Thoracic aorta (tissue), 2 donors: ENCODE measurements around the gene ARHGEF26. TPM values are rescaled to one million over a fixed set of nuclear protein-coding genes. Genes with fewer than 3 reads are reported as not detected.

ENCODE experiments used
- ATAC-seq: fragments of 150-250 bp; one replicate; pipeline ENCODE4 v1.8.0; 2017; ENCODE audit warnings: low read depth; ENCODE audit not compliant: insufficient number of reproducible peaks, low FRiP score
- DNase-seq: peaks from one replicate; pipeline ENCODE4 v3.0.0-alpha.2; 2020; ENCODE audit warnings: low spot score
- H3K27ac ChIP-seq, 2 donors: fragments of 200-600 bp; sonication (generic); 1 replicate in 1 of 2; 2 replicates in 1 of 2; pipeline ENCODE4 v1.5.1; 2016; ENCODE audit warnings: mild to moderate bottlenecking in 2 of 2, moderate library complexity in 2 of 2
- H3K27me3 ChIP-seq: fragments of 200-600 bp; sonication (generic); replicated peaks from 2 replicates; pipeline ENCODE4 v1.6.0; 2016; ENCODE audit warnings: mild to moderate bottlenecking; ENCODE audit not compliant: insufficient read depth
- H3K36me3 ChIP-seq: fragments of 200-600 bp; sonication (generic); one replicate; pipeline ENCODE4 v1.5.1; 2016
- H3K4me1 ChIP-seq, 2 donors: fragments of 200-600 bp; sonication (generic); 1 replicate in 1 of 2; 2 replicates in 1 of 2; pipeline versions ENCODE4 v1.5.1 to v1.6.0; 2016; ENCODE audit warnings: low read depth in 2 of 2, mild to moderate bottlenecking in 1 of 2; ENCODE audit not compliant: control insufficient read depth in 1 of 2
- H3K4me3 ChIP-seq: fragments of 200-600 bp; sonication (generic); 2 replicates; pipeline ENCODE4 v1.5.1; 2016; ENCODE audit warnings: mild to moderate bottlenecking
- H3K9me3 ChIP-seq: fragments of 200-600 bp; sonication (generic); 2 replicates; pipeline ENCODE4 v1.5.1; 2016
- total RNA-seq, 2 donors: library from RNA; depleted of rRNA; stranded (reverse); fragments of >200 nt; gene quantifications; one replicate each; pipeline versions ENCODE4 v1.1.0 to v1.2.3, GENCODE V29; 2016
- TF ChIP-seq, protein P1 (sequence below): fragments of 200-600 bp; sonication (generic); IDR thresholded peaks from one replicate; pipeline ENCODE4 v1.5.1; 2019; ENCODE audit warnings: antibody characterized with exemption

ARHGEF26 gene
- total RNA-seq, 2 donors from 2014 or later, result 88.0 to 96.4 TPM

GRCh38 chr3:154184582-154184981 lies 63.4 kb downstream of the ARHGEF26 start:
- Histone ChIP-seq H3K4me1 (peaks cover 13 to 25% of the 10 kb centered on the region in 2 donors), H3K36me3 (no peaks in the 10 kb centered on the region)
- TF ChIP-seq, protein P1, sequence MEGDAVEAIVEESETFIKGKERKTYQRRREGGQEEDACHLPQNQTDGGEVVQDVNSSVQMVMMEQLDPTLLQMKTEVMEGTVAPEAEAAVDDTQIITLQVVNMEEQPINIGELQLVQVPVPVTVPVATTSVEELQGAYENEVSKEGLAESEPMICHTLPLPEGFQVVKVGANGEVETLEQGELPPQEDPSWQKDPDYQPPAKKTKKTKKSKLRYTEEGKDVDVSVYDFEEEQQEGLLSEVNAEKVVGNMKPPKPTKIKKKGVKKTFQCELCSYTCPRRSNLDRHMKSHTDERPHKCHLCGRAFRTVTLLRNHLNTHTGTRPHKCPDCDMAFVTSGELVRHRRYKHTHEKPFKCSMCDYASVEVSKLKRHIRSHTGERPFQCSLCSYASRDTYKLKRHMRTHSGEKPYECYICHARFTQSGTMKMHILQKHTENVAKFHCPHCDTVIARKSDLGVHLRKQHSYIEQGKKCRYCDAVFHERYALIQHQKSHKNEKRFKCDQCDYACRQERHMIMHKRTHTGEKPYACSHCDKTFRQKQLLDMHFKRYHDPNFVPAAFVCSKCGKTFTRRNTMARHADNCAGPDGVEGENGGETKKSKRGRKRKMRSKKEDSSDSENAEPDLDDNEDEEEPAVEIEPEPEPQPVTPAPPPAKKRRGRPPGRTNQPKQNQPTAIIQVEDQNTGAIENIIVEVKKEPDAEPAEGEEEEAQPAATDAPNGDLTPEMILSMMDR, result no peak

DNA sequence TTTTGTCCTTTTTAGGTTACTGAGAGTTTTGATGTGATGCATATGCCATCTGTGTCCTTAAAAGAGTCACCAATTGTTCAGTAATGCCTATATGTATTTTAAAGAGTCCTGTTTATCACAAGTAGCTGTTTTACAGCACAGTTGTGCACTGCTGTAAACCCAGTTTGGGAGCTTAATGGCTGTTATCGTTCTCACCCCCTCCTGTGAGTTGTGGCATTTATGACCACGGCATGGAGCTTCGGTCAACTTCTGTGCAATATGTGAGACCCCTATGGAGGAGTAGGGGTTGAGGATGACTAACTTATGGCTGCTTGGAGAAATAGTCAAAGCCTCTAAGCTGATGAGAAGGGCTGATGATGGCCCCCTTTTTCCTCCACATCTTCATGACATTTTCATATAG lies 67.2 kb downstream of the ARHGEF26 start:
- Histone ChIP-seq H3K27me3 (no peaks in the 10 kb centered on the region), H3K4me3 (no peak overlapping the region), H3K27ac (no peak overlapping the region), H3K9me3 (no peaks in the 10 kb centered on the region), H3K36me3 (no peaks in the 10 kb centered on the region), H3K4me1 (peaks cover 0 to 3% of the 10 kb centered on the region in 2 donors)
- TF ChIP-seq, protein P1, result no peak
- no peak for ATAC-seq
- no peak for DNase-seq

More at GRCh38 chr3:154184582-154184981, 63.4 kb downstream of the ARHGEF26 start:
- H3K9me3 ChIP-seq, result no peaks in the 10 kb centered on the region
- no peaks in the 10 kb centered on the region for H3K27me3 ChIP-seq
- peak overlapping the region; percentile 61 to 82 for H3K27ac ChIP-seq
- no peak for ATAC-seq
- no peak for DNase-seq
- H3K4me3 ChIP-seq, result no peak overlapping the region

DNA sequence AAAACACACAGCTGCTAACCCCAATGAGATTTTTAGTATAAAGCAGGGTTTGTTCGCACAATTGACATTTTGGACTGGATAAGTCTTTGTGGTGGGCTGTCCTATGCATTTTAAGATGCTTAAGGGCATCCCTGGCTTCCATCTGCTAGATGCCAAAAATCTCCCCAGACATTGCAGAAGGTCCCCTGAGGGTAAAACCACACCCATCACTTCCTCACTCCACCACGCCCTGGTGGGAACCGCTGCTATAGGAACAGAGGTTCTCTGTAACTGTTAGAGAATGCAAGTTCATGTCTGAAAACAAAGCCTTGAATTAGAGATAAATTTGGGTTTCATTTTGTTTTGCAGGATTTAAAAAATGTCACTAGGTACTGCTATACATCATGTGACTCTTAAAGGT lies 67.7 kb downstream of the ARHGEF26 start:
- H3K27me3 ChIP-seq, result no peaks in the 10 kb centered on the region
- H3K27ac ChIP-seq, result no peak overlapping the region
- DNase-seq (no peak), ATAC-seq (no peak)
- H3K36me3 ChIP-seq, result no peaks in the 10 kb centered on the region
- H3K4me3 ChIP-seq, result no peak overlapping the region
- TF ChIP-seq, protein P1, result no peak
- H3K9me3 ChIP-seq, result no peaks in the 10 kb centered on the region
- H3K4me1 ChIP-seq, result peaks cover 0 to 3% of the 10 kb centered on the region in 2 donors

DNA sequence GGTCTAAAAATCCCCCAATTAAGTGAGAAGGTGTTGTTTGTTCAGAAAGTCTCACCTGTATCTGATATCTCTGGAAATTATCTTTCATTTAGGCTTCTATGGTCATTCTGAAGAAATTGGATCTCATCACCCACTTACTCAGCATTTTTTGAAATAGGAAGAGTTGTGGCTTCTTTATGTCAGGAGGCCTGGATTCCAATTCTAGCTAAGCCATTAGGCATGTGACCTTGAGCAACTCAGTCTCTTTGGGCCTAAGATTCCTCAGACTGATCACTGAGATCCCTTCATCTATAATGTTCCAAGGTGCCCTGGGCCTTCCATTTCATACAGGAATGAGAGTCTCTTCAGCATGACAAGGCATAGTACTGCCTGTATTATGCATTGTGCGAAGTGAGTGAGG lies 70.3 kb downstream of the ARHGEF26 start:
- no peaks in the 10 kb centered on the region for H3K9me3 ChIP-seq
- no peak for ATAC-seq
- peaks cover 14% of the 10 kb centered on the region for H3K36me3 ChIP-seq
- peaks cover 0 to 3% of the 10 kb centered on the region in 2 donors for H3K4me1 ChIP-seq
- H3K4me3 ChIP-seq, result no peak overlapping the region
- no peak overlapping the region for H3K27ac ChIP-seq
- DNase-seq, result no peak
- no peaks in the 10 kb centered on the region for H3K27me3 ChIP-seq
- TF ChIP-seq, protein P1, result no peak

- Histone ChIP-seq H3K9me3 (no peaks in the 10 kb centered on the region), H3K27me3 (no peaks in the 10 kb centered on the region), H3K4me1 (peaks cover 0 to 3% of the 10 kb centered on the region in 2 donors), H3K4me3 (no peak overlapping the region), H3K36me3 (peaks cover 14% of the 10 kb centered on the region), H3K27ac (no peak overlapping the region)
- TF ChIP-seq, protein P1, result no peak
- DNase-seq, result no peak
- no peak for ATAC-seq
Observed at GRCh38 chr3:154192225-154192624, 71.0 kb downstream of the ARHGEF26 start.
